Frontal cortex (tissue), 4 donors: Measurements from ENCODE around the gene KRTAP4-11. TPM values are rescaled to one million over a fixed set of nuclear protein-coding genes. Genes with fewer than 3 reads are reported as not detected.
"Not testable (repeated sequence)": the region's sequence is repeated elsewhere in the genome, so short reads cannot be mapped to it uniquely, and the experiment has no call there.

Experiments used
- DNase-seq, 2 donors: peaks; one replicate each; pipeline ENCODE4 v3.0.0; 2012; ENCODE audit warnings: low spot score in 2 of 2
- FAIRE-seq: peaks from 2 replicates; lab custom pipeline; 2012; peaks lifted over from hg19 to GRCh38; lab: Jason Lieb, UNC
- total RNA-seq: library from RNA; depleted of rRNA; stranded (reverse); fragments of >200 nt; gene quantifications from one replicate; pipeline ENCODE4 v1.2.3, GENCODE V29; 2014
- donor health status: control.
- donor health status: control.
- donor health status: control.

Gene KRTAP4-11
- total RNA-seq, 1 donor from 2014 or later = not detected

- no peak for FAIRE-seq
These were observed 8.2 kb upstream of the KRTAP4-11 start for GRCh38 chr17:41126412-41126811.

GRCh38 chr17:41125064-41125463 is 6.9 kb upstream of the KRTAP4-11 start:
- FAIRE-seq (no peak), DNase-seq (no peak)

More at GRCh38 chr17:41126412-41126811, 8.2 kb upstream of the KRTAP4-11 start:
- DNase-seq = no peak

- FAIRE-seq, DNase-seq: not testable (repeated sequence)
These were observed 5.8 kb upstream of the KRTAP4-11 start, which contains the start of gene KRTAP4-12 for GRCh38 chr17:41123991-41124371. Gene KRTAP4-12, minus strand, starts transcription at chr17:41124182. Its CDS starts 60 bp downstream, at chr17:41124122.

- not testable (repeated sequence) for FAIRE-seq
These were observed 5.3 kb upstream of the KRTAP4-11 start for GRCh38 chr17:41123292-41123990.

GRCh38 chr17:41121742-41122141 is 3.6 kb upstream of the KRTAP4-11 start:
- no peak for DNase-seq
- no peak for FAIRE-seq

More at GRCh38 chr17:41123292-41123990, 5.3 kb upstream of the KRTAP4-11 start:
- DNase-seq = not testable (repeated sequence)

- not testable (repeated sequence) for FAIRE-seq, DNase-seq
These were observed 1.8 kb upstream of the KRTAP4-11 start for GRCh38 chr17:41119696-41120690.

GRCh38 chr17:41118721-41119120 is 548 bp upstream of the KRTAP4-11 start:
- no peak for DNase-seq
- FAIRE-seq = no peak

GRCh38 chr17:41116297-41116696 is 1.9 kb downstream of the KRTAP4-11 start:
- FAIRE-seq = no peak
- no peak for DNase-seq

GRCh38 chr17:41111151-41111885 is 6.9 kb downstream of the KRTAP4-11 start:
- FAIRE-seq = no peak
- no peak for DNase-seq

- DNase-seq, FAIRE-seq: not testable (repeated sequence)
These were observed 9.3 kb downstream of the KRTAP4-11 start for GRCh38 chr17:41108728-41109386.

- DNase-seq = no peak
- FAIRE-seq = no peak
These were observed 10.2 kb downstream of the KRTAP4-11 start for GRCh38 chr17:41107941-41108450.

GRCh38 chr17:41105347-41105746 is 12.8 kb downstream of the KRTAP4-11 start, which contains the start of gene KRTAP4-9:
Gene KRTAP4-9, plus strand, starts transcription at chr17:41105389. Its CDS starts 0 bp downstream, at chr17:41105389.
- FAIRE-seq, DNase-seq: not testable (repeated sequence)

GRCh38 chr17:41104386-41105038 is 13.7 kb downstream of the KRTAP4-11 start:
- DNase-seq, FAIRE-seq: not testable (repeated sequence)

GRCh38 chr17:41103896-41104295 is 14.3 kb downstream of the KRTAP4-11 start:
- FAIRE-seq (no peak), DNase-seq (no peak)

GRCh38 chr17:41101586-41102259 is 16.4 kb downstream of the KRTAP4-11 start, which contains the start of gene KRTAP4-16:
Gene KRTAP4-16, minus strand, starts transcription at chr17:41102209. Its CDS starts 0 bp downstream, at chr17:41102209.
- FAIRE-seq (no peak), DNase-seq (no peak)

GRCh38 chr17:41099682-41100480 is 18.3 kb downstream of the KRTAP4-11 start:
- FAIRE-seq, DNase-seq: not testable (repeated sequence)

GRCh38 chr17:41098481-41098880 is 19.7 kb downstream of the KRTAP4-11 start:
- DNase-seq (no peak), FAIRE-seq (no peak)
